A549 (cell line): ENCODE measurements around the gene CD22.

ENCODE experiments used
- CTCF ChIP-seq: fragments of >200 bp; sonication (Bioruptor Twin); formaldehyde crosslinking; IDR thresholded peaks from 3 replicates; pipeline ENCODE4 v1.5.1; 2016
- FOXS1 ChIP-seq: fragments of 250-450 bp; sonication (Bioruptor Pico); IDR thresholded peaks from 2 replicates; pipeline ENCODE4 v1.5.0; 2020; ENCODE audit warnings: mild to moderate bottlenecking, moderate library complexity
- GATA3 ChIP-seq: IDR thresholded peaks from 2 replicates; pipeline ENCODE4 v1.6.1; 2012; ENCODE audit warnings: borderline replicate concordance
- HDAC2 ChIP-seq: fragments of 200-600 bp; sonication (generic); IDR thresholded peaks from 2 replicates; pipeline ENCODE4 v1.6.1; 2016
- JUN ChIP-seq, 2 experiments: fragments of >200 bp; sonication (Bioruptor Twin); formaldehyde crosslinking; IDR thresholded peaks; 2 replicates in 1 of 2; 3 replicates in 1 of 2; pipeline ENCODE4 v1.6.1; 2016 to 2017
- POLR2A ChIP-seq: IDR thresholded peaks from 2 replicates; pipeline ENCODE4 v1.6.1; 2012; ENCODE audit warnings: mild to moderate bottlenecking, low read length
- RAD21 ChIP-seq, 2 experiments: fragments of >200 bp in 1 of 2; sonication (Bioruptor Twin) in 1 of 2; formaldehyde crosslinking in 1 of 2; IDR thresholded peaks in 1 of 2; conservative IDR thresholded peaks in 1 of 2; 2 replicates in 1 of 2; 3 replicates in 1 of 2; pipeline ENCODE4 v1.6.1; 2012 to 2018; ENCODE audit warnings: inconsistent platforms in 1 of 2
- RCOR1 ChIP-seq: fragments of 150-350 bp; IDR thresholded peaks from 2 replicates; pipeline ENCODE4 v1.6.1; 2014; ENCODE audit warnings: antibody characterized with exemption, low read length, low read depth
- TP53 ChIP-seq: fragments of 250-450 bp; sonication (Bioruptor Pico); IDR thresholded peaks from 2 replicates; pipeline ENCODE4 v1.5.0; 2021; ENCODE audit warnings: mild to moderate bottlenecking, moderate library complexity
- USF2 ChIP-seq: fragments of 450-650 bp; IDR thresholded peaks from 2 replicates; pipeline ENCODE4 v1.6.1; 2014; ENCODE audit warnings: antibody characterized with exemption
- TF ChIP-seq, protein P1 (sequence below): IDR thresholded peaks from 2 replicates; pipeline ENCODE4 v1.6.1; 2012
- TF ChIP-seq, protein P2 (sequence below): fragments of 150-350 bp; IDR thresholded peaks from 2 replicates; pipeline ENCODE4 v1.6.1; 2014; ENCODE audit warnings: low read depth, mild to moderate bottlenecking, low read length

- TF ChIP-seq POLR2A, result no peak
- no peak for TF ChIP-seq JUN (IDR thresholded peaks at IDR 0.05)
- TF ChIP-seq CTCF, result no peak
- no peak for TF ChIP-seq HDAC2
- no peak for TF ChIP-seq RCOR1
- TF ChIP-seq FOXS1, result no peak
- TF ChIP-seq USF2, result no peak
- TF ChIP-seq, protein P1, sequence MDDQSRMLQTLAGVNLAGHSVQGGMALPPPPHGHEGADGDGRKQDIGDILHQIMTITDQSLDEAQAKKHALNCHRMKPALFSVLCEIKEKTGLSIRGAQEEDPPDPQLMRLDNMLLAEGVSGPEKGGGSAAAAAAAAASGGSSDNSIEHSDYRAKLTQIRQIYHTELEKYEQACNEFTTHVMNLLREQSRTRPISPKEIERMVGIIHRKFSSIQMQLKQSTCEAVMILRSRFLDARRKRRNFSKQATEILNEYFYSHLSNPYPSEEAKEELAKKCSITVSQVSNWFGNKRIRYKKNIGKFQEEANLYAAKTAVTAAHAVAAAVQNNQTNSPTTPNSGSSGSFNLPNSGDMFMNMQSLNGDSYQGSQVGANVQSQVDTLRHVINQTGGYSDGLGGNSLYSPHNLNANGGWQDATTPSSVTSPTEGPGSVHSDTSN, result no peak
- TF ChIP-seq, protein P2, sequence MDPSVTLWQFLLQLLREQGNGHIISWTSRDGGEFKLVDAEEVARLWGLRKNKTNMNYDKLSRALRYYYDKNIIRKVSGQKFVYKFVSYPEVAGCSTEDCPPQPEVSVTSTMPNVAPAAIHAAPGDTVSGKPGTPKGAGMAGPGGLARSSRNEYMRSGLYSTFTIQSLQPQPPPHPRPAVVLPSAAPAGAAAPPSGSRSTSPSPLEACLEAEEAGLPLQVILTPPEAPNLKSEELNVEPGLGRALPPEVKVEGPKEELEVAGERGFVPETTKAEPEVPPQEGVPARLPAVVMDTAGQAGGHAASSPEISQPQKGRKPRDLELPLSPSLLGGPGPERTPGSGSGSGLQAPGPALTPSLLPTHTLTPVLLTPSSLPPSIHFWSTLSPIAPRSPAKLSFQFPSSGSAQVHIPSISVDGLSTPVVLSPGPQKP, result no peak
- no peak for TF ChIP-seq RAD21 (conservative IDR thresholded peaks at IDR 0.05 in 1 of 2, IDR thresholded peaks at IDR 0.05 in 1 of 2)
- TF ChIP-seq GATA3, result no peak
- no peak for TF ChIP-seq TP53 (CRISPR knock-in tag)
Observed at GRCh38 chr19:35334144-35334753, 5.3 kb downstream of the CD22 start.
